Measurements from ENCODE around the gene TBXAS1. TPM values are rescaled to one million over a fixed set of nuclear protein-coding genes. Genes with fewer than 3 reads are reported as not detected.

TBXAS1 gene
- polyA plus RNA-seq, 1 experiment = 53.2 TPM

DNA sequence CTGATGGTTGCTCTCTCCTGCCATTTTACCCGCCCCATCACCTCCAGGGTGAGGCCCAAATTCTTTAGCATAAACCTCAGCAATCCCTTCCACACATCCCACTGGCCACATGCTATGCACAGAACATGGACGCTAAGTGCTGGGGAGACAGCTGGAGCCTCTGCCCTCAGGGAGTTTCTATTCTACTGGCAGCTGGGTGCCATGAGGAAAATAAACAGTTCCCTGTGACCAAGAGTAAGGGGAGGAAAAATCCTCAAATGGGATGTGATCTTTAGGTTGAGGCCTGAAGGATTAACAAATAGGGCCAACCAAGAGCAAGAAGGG is 232.5 kb downstream of the TBXAS1 start:
- Histone ChIP-seq H3K4me3 (ENCODE audit: low read depth, low read length) (no peak overlapping the region), H3K27ac (ENCODE audit: low read depth, low read length) (no peak overlapping the region)

DNA sequence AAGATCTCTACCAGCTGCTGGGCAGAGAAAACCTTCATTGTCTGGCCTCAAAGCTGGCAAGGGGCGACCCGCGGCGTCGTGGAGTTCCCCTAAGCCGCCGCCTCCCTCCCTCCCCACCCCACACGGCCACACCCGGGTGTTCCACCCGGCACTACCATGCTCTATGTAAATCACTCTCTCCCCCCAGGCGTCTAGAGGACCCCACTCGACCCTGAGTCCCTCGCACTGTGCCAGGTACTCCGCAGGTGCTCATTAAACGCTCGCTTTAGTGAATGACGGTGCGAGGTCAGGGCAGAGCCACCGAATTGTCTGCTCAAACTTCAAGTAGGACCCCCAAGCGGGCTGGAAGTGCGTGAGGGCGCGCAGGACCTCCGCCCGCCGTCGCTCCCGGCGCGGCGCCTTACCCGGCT is 233.1 kb downstream of the TBXAS1 start:
- TF ChIP-seq, protein P1, sequence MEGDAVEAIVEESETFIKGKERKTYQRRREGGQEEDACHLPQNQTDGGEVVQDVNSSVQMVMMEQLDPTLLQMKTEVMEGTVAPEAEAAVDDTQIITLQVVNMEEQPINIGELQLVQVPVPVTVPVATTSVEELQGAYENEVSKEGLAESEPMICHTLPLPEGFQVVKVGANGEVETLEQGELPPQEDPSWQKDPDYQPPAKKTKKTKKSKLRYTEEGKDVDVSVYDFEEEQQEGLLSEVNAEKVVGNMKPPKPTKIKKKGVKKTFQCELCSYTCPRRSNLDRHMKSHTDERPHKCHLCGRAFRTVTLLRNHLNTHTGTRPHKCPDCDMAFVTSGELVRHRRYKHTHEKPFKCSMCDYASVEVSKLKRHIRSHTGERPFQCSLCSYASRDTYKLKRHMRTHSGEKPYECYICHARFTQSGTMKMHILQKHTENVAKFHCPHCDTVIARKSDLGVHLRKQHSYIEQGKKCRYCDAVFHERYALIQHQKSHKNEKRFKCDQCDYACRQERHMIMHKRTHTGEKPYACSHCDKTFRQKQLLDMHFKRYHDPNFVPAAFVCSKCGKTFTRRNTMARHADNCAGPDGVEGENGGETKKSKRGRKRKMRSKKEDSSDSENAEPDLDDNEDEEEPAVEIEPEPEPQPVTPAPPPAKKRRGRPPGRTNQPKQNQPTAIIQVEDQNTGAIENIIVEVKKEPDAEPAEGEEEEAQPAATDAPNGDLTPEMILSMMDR (IDR thresholded peaks at IDR 0.05; ENCODE audit: low read depth, low read length) = no peak
- Histone ChIP-seq H3K27ac (ENCODE audit: low read depth, low read length) (no peak overlapping the region), H3K9me3 (ENCODE audit: control insufficient read depth, insufficient read depth, low read length) (no peaks in the 10 kb centered on the region; the same call in 1 of the 2 replicates), H3K4me3 (ENCODE audit: low read depth, low read length) (peak overlapping the region; percentile 66), H3K27me3 (ENCODE audit: control insufficient read depth, insufficient read depth, low read length) (no peaks in the 10 kb centered on the region)
- CTCF ChIA-PET = interaction anchor here (1.2 kb wide), 1 partner anchor 255 kb away, joined by 5 read pairs; no protein-coding TSS in a partner anchor
- no peak for DNase-seq (ENCODE audit: low read depth, low spot score)
- POLR2A ChIA-PET = no interaction called here

More for the DNA sequence above, 232.5 kb downstream of the TBXAS1 start:
- H3K9me3 ChIP-seq (ENCODE audit: control insufficient read depth, insufficient read depth, low read length) = no peaks in the 10 kb centered on the region; the same call in 1 of the 2 replicates
- TF ChIP-seq, protein P1 (IDR thresholded peaks at IDR 0.05; ENCODE audit: low read depth, low read length) = no peak
- H3K27me3 ChIP-seq (ENCODE audit: control insufficient read depth, insufficient read depth, low read length) = no peaks in the 10 kb centered on the region
- no peak for DNase-seq (ENCODE audit: low read depth, low spot score)
- ChIA-PET POLR2A (no interaction called here), CTCF (no interaction called here)

DNA sequence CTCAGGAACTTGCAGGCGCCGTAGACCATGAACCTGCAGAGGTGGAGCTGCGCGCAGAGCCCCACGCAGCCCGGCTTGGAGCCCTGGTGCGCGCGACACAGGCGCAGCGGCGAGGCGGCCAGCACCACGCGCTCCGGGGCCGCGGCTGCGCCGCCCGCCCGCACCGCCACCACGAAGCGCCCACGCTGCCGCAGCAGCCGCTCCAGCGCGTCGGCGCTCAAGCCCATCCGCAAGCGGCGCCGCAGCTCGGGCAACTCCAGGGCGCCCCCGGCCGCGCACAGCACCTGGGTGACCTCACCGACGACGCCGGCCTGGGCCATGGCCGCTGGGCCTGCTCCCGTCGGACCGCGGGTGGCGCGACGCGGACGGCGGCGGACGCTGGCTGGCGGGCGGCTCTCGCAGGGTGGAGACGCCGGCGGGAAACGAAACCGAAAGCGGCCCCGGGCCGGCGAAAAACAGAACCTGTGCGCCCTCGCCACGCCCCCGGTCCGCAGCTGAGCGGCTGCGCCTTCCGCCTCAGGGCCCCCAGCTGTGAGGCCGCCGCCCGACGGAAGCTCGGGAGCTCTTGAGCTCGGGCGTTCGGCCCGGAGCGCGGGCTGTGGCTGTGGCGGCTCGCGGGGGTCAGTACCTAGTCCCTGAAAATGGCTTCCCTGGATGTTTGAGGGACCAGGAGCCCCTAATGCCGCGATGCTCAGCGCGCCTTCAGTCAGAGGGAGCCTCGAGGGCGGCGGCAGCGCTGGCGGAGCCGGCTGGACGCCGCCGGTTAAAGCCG is 233.7 kb downstream of the TBXAS1 start, which contains the start of gene PARP12:
Gene PARP12 (minus strand): TSS at position 424 of the 772 bp plus-strand sequence. CDS start 104 bp downstream, at position 320.
- Histone ChIP-seq H3K4me3 (ENCODE audit: low read depth, low read length) (peak within 1 kb of the TSS; percentile 66), H3K27me3 (ENCODE audit: control insufficient read depth, insufficient read depth, low read length) (no peaks in the 10 kb centered on the region), H3K27ac (ENCODE audit: low read depth, low read length) (peak within 1 kb of the TSS; percentile 61), H3K9me3 (ENCODE audit: control insufficient read depth, insufficient read depth, low read length) (peaks cover 3% of the 10 kb centered on the region; the same call in 1 of the 2 replicates)
- TF ChIP-seq, protein P1 (IDR thresholded peaks at IDR 0.05; ENCODE audit: low read depth, low read length) = no peak
- CTCF ChIA-PET = interaction anchor here (1.2 kb wide), 1 partner anchor 254 kb away, joined by 5 read pairs; no protein-coding TSS in a partner anchor
- POLR2A ChIA-PET = no interaction called here
- peak; percentile 54 for DNase-seq (ENCODE audit: low read depth, low spot score)

DNA sequence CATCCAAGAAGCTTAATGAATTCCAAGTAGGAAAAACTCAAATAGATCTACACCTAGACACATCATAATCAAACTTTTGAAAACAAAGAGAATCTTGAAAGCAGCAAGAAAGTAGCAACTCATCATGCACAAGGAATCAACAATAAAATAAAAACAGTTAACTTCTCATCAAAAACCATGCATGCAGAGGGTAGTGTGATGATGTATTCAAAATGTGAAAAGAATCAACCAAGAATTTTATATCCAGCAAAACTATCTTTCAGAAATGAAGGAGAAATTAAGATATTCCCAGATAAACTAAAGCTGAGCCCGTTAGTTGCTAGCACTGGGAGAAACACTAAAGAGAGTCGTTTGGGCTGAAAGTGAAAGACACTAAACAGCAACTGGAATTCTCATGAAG is 238.0 kb downstream of the TBXAS1 start:
- ChIA-PET POLR2A (no interaction called here), CTCF (no interaction called here)
- Histone ChIP-seq H3K27me3 (ENCODE audit: control insufficient read depth, insufficient read depth, low read length) (peaks cover 11% of the 10 kb centered on the region), H3K9me3 (ENCODE audit: control insufficient read depth, insufficient read depth, low read length) (peaks cover 5% of the 10 kb centered on the region; the same call in 1 of the 2 replicates), H3K27ac (ENCODE audit: low read depth, low read length) (no peak overlapping the region), H3K4me3 (ENCODE audit: low read depth, low read length) (no peak overlapping the region)
- TF ChIP-seq, protein P1 (IDR thresholded peaks at IDR 0.05; ENCODE audit: low read depth, low read length) = no peak
- DNase-seq (ENCODE audit: low read depth, low spot score) = no peak

DNA sequence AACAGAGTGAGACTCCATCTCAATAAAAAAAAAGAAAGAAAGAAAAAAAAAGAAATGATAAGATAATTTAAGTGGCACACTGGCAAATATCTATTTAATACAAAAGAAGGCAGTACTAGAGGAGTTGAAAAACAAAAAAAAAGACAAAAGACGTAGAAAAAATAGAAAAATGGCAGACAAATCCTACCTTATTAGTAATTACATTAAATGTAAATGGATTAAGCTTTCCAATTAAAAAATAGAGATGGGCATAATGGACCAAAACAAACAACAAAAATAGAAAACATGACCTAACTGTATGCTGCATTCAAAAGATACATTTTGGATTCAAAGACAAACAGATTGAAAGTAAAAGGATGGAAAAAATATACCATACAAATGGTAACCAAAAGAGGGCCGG is 239.0 kb downstream of the TBXAS1 start:
- no peak overlapping the region for H3K27ac ChIP-seq (ENCODE audit: low read depth, low read length)
- no peak for DNase-seq (ENCODE audit: low read depth, low spot score)
- ChIA-PET POLR2A (no interaction called here), CTCF (no interaction called here)
- TF ChIP-seq, protein P1 (IDR thresholded peaks at IDR 0.05; ENCODE audit: low read depth, low read length) = no peak
- no peak overlapping the region for H3K4me3 ChIP-seq (ENCODE audit: low read depth, low read length)
- H3K9me3 ChIP-seq (ENCODE audit: control insufficient read depth, insufficient read depth, low read length) = peaks cover 5% of the 10 kb centered on the region; the same call in 1 of the 2 replicates
- peaks cover 11% of the 10 kb centered on the region for H3K27me3 ChIP-seq (ENCODE audit: control insufficient read depth, insufficient read depth, low read length)
